ENCODE results near the gene GLI1.
"Not testable (repeated sequence)": the region's sequence is repeated elsewhere in the genome, so short reads cannot be mapped to it uniquely, and the experiment has no call there.

Gene GLI1

DNA sequence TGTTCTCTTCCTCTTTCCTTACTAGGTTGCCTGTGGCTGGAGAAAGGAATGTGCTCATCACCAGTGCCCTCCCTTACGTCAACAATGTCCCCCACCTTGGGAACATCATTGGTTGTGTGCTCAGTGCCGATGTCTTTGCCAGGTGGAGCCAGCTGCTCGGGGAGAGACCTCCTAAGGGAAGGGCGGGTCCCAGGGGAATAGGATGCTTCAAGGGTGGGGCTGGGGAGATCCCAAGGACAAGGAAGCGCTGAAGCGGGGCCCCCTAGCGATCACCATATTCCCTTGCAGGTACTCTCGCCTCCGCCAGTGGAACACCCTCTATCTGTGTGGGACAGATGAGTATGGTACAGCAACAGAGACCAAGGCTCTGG is 38.5 kb downstream of the GLI1 start:
- no peak for FAIRE-seq

DNA sequence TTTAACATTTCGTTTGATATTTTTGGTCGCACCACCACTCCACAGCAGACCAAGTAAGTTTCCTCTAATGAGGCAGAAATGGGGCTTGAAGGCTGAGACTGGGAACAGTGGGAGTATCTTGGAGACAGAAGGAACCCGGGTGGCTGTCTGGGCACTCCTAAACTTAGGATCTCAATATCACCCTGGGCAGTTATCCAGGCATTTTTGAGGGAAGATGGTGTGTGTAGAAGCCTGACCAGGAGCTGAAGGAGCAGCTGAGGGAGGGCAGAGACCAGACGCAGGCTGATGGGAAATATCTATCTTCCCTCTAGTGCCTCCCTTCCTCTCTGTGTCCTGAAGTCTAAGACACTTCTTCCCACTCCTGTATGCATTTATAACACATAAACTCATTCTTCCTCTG is 39.0 kb downstream of the GLI1 start:
- FAIRE-seq = no peak

DNA sequence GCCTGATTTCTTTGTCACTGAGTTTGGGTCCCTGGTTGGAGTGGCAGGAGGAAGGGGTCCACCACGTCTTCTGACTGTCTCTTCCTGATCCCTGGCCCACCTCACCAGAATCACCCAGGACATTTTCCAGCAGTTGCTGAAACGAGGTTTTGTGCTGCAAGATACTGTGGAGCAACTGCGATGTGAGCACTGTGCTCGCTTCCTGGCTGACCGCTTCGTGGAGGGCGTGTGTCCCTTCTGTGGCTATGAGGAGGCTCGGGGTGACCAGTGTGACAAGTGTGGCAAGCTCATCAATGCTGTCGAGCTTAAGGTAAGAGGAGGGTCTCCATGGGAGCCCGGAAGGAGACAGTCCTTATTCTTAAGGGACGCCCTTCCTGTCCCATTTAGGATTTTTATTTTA is 40.6 kb downstream of the GLI1 start:
- no peak for FAIRE-seq

DNA sequence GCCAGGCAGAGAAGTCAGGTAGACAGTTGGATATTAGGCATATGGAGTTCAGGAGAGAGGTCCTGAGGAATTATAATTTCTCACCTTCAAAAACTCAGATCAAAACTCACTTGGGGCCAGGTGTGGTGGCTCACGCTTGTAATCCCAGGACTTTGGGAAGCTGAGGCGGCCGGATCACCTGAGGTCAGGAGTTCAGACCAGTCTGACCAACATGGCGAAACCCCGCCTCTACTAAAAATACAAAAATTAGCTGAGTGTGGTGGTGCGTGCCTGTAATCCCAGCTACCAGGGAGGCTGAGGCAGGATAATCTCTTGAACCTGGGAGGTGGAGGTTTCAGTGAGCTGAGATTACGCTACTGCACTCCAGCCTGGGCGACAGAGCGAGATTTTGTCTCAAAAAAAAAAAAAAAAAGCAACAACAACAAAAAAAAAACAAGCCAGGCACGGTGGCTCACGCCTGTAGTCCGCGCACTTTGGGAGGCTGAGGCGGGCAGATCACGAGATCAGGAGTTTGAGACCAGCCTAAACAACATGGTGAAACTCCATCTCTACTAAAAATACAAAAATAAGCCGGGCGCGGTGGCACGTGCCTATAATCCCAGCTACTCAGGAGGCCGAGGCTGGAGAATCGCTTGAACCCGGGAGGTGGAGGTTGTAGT is 42.9 kb downstream of the GLI1 start:
- not testable (repeated sequence) for FAIRE-seq

- FAIRE-seq = not testable (repeated sequence)
Observed at GRCh38 chr12:57506541-57506940, 47.0 kb downstream of the GLI1 start.

DNA sequence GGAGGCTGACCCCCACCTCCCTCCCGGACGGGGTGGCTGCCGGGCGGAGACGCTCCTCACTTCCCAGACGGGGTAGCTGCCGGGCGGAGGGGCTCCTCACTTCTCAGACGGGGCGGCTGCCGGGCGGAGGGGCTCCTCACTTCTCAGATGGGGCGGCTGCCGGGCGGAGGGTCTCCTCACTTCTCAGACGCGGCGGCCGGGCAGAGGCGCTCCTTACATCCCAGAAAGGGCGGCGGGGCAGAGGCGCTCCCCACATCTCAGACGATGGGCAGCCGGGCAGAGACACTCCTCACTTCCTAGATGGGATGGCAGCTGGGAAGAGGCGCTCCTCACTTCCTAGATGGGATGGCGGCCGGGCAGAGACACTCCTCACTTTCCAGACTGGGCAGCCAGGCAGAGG is 48.2 kb downstream of the GLI1 start:
- not testable (repeated sequence) for FAIRE-seq

DNA sequence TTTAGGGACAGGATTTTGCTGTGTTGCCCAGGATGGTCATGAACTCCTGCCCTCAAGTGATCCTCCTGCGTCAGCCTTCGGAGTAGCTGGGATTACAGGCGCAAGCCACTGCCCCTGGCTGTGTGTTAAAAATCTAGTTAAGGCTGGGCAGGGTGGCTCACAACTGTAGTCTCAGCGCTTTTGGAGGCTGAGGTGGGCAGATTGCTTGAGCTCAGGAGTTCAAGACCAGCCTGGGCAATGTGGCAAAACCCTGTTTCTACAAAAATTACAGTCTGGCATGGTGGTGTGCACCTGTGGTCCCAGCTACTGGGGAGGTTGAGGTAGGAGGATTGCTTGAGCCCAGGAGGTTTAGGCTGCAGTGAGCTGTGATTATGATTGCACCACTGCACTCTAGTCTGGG is 51.6 kb downstream of the GLI1 start:
- FAIRE-seq = no peak

- no peak for FAIRE-seq
Observed at GRCh38 chr12:57511588-57512325, 52.2 kb downstream of the GLI1 start.

GRCh38 chr12:57512665-57513064 is 53.1 kb downstream of the GLI1 start:
- FAIRE-seq = no peak

DNA sequence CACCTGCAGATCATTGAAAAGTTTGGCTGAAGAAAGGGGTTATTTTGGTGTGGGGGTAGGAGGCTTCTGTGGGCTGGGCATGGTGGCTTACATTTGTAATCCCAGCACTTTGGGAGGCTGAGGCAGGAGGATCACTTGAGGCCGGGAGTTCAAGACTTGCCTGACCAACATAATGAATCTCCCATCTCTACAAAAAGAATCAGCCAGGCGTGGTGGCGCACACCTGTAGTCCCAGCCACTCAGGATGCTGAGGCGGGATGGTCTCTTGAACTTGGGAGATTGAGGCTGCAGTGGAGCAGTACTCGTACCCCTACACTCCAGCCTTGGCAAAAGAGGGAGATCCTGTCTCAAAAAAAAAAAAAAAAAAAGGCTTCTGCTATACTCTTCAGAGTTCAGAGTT is 53.7 kb downstream of the GLI1 start:
- FAIRE-seq = no peak

GRCh38 chr12:57513677-57514076 is 54.1 kb downstream of the GLI1 start:
- not testable (repeated sequence) for FAIRE-seq

DNA sequence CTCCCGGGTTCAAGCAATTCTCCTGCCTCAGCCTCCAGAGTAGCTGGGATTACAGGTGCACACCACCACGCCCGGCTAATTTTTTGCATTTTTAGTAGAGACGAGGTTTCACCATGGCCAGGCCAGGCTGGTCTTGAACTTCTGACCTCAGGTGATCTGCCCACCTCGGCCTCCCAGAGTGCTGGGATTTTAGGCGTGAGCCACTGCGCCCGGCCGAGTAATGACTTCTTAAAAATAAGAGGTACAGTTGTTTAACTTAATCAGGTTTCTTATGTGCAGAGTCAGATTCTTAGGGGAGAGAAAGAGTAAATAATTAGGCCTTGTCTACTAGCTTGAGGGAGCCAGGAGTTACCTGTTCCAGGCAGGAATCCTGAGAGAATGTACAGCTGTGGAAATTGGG is 54.7 kb downstream of the GLI1 start:
- FAIRE-seq = not testable (repeated sequence)

DNA sequence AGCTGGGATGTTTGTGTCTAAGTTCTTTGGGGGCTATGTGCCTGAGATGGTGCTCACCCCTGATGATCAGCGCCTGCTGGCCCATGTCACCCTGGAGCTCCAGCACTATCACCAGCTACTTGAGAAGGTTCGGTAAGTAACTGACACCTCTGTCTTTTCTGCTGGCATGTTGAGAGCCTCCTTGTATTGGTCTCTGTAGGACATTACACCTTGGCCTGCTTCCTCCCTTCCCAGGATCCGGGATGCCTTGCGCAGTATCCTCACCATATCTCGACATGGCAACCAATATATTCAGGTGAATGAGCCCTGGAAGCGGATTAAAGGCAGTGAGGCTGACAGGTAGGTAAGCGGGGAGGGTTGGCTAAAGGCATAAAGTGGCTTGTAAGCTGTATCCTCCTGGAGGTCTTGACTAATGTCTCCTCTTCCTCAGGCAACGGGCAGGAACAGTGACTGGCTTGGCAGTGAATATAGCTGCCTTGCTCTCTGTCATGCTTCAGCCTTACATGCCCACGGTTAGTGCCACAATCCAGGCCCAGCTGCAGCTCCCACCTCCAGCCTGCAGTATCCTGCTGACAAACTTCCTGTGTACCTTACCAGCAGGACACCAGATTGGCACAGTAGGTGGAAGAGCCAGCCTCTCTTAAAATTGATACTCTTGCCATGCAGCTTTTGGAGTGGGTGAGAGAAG is 55.3 kb downstream of the GLI1 start:
- no peak for FAIRE-seq

DNA sequence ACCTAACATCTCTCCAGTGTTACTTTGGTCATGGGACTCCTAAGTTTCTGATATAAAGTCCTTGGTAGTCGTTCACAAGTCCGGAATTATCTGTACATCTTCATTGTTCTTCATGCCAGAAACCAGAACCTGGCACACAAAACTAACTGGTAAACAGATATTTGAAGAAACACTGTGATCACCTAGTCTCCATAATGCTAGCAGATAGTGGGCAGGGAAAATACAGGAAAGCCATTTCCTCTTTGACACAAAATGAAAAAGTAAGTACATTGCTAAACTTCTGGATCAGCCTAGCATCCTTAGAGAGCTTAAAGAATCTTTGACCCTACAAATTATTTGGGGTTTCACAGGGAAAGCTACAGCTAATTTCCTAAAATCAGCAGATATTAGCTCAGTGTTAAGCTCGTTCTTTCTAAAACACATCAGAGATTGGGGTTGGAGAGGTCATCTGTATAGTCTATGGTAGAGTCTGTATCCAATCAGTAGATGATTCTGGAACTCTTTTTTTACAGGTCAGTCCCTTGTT is 55.9 kb downstream of the GLI1 start:
- no peak for FAIRE-seq

- no peak for FAIRE-seq
Observed at GRCh38 chr12:57515934-57516541, 56.5 kb downstream of the GLI1 start.

DNA sequence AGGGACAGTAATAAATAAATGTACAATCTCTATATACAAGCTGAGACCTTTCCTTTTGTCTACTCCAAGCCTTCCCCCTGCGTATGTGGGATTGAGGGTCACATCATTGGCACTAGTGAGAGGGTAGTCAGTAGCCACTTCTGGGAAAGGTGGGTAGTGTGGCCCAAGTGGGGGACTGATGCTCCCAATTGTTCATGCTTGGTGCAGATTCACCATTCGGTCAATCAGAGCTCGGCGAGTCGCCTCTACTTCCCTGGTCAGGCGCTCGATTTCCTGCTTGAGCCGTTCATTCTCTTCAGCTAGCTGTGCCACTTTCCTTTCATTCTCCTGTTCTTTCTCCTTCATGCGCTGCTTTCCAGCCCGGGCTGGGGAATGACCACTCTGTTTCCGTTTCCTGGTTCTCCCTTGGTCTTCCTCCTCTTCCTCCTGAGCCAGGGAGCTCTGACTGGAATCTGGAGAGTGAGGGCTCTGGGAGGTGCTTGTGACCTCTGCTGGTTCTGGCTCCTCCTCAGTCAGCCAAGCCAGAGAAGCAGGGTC is 57.1 kb downstream of the GLI1 start:
- FAIRE-seq = no peak

DNA sequence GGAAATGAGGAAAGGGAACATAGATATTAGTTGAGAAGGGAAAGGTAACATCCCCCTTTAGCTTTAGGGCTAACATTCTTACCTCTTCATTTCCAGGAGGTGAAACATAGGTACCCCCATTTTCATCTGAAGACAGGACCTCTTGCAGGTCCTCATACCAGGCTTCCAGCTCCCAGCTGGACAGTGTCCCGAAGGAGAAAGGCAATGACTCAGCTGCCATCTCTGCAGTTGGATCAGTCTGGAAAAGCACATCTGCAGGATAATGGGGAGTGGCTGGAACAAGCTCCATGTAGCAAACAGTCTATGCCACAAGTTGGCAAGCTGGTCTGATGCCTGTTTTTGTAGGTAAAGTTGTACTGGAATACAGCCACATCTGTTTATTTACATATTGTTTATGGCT is 57.6 kb downstream of the GLI1 start:
- no peak for FAIRE-seq

DNA sequence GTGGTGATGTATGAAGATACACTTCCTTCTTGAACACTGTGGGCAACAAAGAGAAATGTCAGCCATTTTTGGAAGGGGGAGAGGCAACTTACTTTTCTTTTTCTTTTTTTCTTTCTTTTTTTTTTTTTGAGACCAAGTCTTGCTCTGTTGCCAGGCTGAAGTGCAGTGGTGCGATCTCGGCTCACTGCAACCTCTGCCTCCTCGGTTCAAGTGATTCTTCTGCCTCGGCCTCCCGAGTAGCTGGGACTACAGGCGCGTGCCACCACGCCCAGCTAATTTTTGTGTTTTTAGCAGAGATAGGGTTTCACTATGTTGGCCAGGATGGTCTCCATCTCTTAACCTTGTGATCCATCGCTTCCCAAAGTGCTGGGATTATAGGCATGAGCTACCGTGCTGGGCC is 58.1 kb downstream of the GLI1 start:
- FAIRE-seq = not testable (repeated sequence)

DNA sequence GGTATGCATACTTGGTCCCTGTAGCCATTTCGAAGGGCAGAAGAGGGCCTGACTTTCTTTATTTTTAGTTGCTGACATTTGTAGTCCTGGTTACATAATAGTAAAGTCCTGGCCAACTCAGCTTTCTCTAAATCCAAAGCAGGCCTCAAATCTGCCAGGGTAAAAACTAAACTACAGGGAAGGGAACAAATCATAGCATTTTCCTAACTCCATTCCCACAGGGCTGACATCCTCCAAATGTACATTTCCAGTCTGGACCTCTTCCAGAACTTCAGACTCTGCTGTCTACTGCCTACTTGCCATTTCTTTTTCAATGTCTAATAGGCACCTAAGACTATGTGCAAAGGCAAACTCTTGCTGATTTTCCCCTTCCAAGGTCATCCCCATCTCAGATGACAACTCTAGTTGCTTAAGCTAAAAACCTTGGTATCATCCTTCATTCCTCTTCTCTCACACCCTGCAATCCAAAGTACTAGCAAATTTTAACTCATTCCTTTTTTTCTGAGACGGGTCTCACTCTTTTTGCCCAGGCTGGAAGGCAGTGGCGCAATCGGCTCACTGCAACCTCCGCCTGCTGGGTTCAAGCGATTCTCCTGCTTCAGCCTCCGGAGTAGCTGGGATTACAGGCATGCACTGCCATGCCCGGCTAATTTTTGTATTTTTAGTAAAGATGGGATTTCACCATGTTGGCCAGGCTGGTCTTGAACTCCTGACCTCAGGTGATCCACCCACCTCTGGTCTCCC is 58.8 kb downstream of the GLI1 start:
- no peak for FAIRE-seq

DNA sequence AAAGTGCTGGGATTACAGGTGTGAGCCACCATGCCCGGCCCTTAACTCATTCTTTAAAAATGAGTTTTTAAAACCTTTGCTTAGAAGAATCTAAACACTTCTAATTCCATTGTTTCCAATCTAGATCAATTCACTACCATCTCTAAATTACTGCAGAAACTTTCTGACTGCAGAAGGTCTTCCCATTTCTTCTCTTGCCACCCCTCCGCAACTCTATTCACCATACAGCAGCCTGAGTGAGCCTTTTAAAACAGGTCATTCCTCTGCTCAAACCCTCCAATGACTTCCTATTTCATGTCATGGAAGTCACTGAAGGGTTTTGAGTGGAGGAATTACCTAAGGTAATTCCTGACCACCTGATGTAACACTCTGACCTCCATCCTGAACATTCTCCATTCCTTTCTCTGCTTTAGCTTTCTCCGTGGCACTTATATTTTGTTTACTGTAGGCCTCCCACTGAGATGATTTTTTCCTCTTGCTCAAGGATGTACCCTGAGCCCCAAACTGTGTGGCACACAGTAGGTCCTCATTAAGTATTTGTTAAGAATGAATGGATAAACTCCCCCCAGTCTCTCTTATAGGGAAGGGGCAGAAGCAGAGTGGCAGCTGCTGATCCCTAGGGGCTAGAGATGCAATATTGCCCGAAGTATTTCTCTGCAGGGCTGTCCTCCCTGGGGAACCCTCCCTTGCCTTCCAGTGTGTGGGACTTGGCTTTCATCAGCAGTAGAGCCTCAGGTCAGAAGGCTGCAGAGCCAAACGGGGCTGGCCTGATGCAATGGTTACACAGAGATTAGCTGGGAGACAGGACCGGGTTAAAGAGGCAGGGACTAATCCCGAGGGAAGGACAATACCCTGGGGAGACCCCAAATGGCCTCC is 59.6 kb downstream of the GLI1 start:
- FAIRE-seq = no peak

DNA sequence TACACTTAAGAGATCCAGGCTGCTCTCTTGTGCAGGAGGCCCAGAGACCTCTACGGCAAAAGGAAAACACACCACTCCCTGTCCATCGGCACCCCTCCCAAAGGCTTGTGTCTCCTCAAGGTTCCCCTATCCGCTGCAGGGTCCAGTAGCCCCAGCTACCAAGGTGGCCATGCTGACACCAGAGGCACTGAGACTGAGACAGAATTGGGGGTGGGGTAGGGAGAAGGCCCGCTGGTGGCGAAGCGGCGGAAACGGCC is 60.1 kb downstream of the GLI1 start:
- FAIRE-seq = no peak
